HG03571 (cell line): ENCODE measurements around the gene SSMEM1.
A peak's percentile ranks its signal among the peaks of the same experiment; 100 is the strongest.
"Not testable (repeated sequence)": the region's sequence is repeated elsewhere in the genome, so short reads cannot be mapped to it uniquely, and the experiment has no call there.

ENCODE experiments used
- ATAC-seq: cut with Tn5 transposase; IDR thresholded peaks from one replicate; pipeline ENCODE4 v1.9.1; 2021; ENCODE audit not compliant: unreplicated experiment

The SSMEM1 gene

GRCh38 chr7:130207642-130208041 is at the start of gene SSMEM1:
SSMEM1 (plus strand) TSS chr7:130207860; CDS start chr7:130207911, 51 bp downstream.
- ATAC-seq, result no peak

GRCh38 chr7:130160023-130160422 is 47.6 kb upstream of the SSMEM1 start:
- no peak for ATAC-seq

- ATAC-seq, result no peak
These were observed 47.2 kb upstream of the SSMEM1 start for GRCh38 chr7:130160455-130160854.

GRCh38 chr7:130162196-130162595 is 45.5 kb upstream of the SSMEM1 start:
- no peak for ATAC-seq

GRCh38 chr7:130174237-130174959 is 33.3 kb upstream of the SSMEM1 start:
- no peak for ATAC-seq

GRCh38 chr7:130178251-130178650 is 29.4 kb upstream of the SSMEM1 start:
- no peak for ATAC-seq

- ATAC-seq, result no peak
These were observed 28.0 kb upstream of the SSMEM1 start for GRCh38 chr7:130179631-130180030.

- no peak for ATAC-seq
These were observed 26.9 kb upstream of the SSMEM1 start for GRCh38 chr7:130180571-130181262.

GRCh38 chr7:130181263-130181605 is 26.4 kb upstream of the SSMEM1 start:
- ATAC-seq, result no peak

GRCh38 chr7:130182990-130183389 is 24.7 kb upstream of the SSMEM1 start:
- ATAC-seq, result no peak

- not testable (repeated sequence) for ATAC-seq
These were observed 23.3 kb upstream of the SSMEM1 start for GRCh38 chr7:130184349-130184748.

GRCh38 chr7:130187360-130187759 is 20.3 kb upstream of the SSMEM1 start:
- no peak for ATAC-seq

- no peak for ATAC-seq
These were observed 18.3 kb upstream of the SSMEM1 start for GRCh38 chr7:130189343-130189742.

GRCh38 chr7:130191791-130192190 is 15.9 kb upstream of the SSMEM1 start:
- ATAC-seq, result no peak

- no peak for ATAC-seq
These were observed 12.3 kb upstream of the SSMEM1 start for GRCh38 chr7:130195396-130195795.

- no peak for ATAC-seq
These were observed 11.2 kb upstream of the SSMEM1 start for GRCh38 chr7:130196476-130196875.

GRCh38 chr7:130197094-130197493 is 10.6 kb upstream of the SSMEM1 start:
- ATAC-seq, result no peak

- no peak for ATAC-seq
These were observed 5.9 kb upstream of the SSMEM1 start for GRCh38 chr7:130201796-130202195.

- peak; percentile 94 for ATAC-seq
These were observed 2.3 kb upstream of the SSMEM1 start, which contains the start of gene TMEM209 for GRCh38 chr7:130205084-130205947. TMEM209 (minus strand) TSS chr7:130205406; CDS start chr7:130205375, 31 bp downstream.

- ATAC-seq, result no peak
These were observed 627 bp upstream of the SSMEM1 start for GRCh38 chr7:130207033-130207432.

- no peak for ATAC-seq
These were observed 856 bp downstream of the SSMEM1 start for GRCh38 chr7:130208516-130208915.
